GM19328 (cell line): ENCODE data around the gene COA5.
"Not testable (repeated sequence)": the region's sequence is repeated elsewhere in the genome, so short reads cannot be mapped to it uniquely, and the experiment has no call there.

Source experiments
- ATAC-seq: cut with Tn5 transposase; IDR thresholded peaks from one replicate; pipeline ENCODE4 v1.9.1; 2021; ENCODE audit warnings: mild to moderate bottlenecking, moderate library complexity; ENCODE audit not compliant: unreplicated experiment

The COA5 gene

DNA sequence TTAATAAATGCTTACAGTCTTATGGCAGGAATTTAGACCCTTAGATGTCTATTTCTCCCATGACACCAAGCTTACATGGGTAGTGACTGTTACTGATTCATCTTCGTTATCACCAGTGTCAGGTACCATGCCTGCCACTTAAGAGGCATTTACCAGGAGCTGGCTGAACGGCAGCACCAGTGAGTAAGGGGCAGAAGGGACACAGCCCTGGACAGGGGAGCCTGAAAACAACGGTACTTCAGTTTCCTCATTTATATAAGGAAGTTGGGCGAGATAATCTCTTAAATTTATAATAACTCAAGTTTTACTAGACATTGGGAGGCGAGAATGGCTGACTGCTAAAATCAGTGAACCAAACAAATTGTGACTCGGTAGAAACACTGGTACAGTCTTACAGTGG, 1.2 kb downstream of the COA5 start:
- ATAC-seq = no peak

DNA sequence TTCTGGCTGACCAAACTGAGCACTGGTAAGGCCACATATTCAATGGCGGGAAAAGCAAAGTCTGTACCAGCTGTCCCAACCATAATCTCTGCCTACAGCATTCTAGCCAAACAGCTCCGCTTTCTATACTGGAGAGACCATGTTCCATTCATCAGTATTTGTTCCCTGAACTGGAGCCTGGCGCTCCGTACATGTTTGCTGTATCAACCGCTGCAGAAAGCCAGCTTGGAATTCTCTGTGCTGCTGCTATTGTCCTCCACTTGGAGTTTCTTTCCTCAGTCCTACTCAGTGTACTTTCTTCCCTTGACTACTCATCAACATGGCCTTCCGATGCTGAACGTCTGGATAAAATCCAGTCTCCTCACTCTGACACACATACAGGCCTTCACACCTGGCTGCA, 1.9 kb downstream of the COA5 start:
- no peak for ATAC-seq

DNA sequence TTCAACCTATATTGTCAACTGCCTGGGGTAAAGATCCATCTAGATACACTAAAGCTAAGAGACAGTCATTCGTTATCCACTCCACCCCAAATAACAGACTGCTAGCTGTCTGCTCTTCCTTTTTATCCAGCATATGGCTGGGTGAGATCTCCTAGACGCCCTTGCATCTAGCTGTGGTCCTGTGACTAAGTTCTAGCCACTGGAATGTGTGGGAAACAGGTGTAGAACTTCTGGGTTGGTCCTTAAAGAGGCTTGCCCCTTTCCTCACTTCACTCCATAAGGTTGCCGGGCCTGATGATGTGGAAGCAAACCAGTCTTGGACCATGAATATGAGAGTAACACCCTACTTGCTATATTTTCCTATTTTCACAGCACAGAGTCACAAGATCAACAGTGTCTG, 3.2 kb downstream of the COA5 start:
- no peak for ATAC-seq

DNA sequence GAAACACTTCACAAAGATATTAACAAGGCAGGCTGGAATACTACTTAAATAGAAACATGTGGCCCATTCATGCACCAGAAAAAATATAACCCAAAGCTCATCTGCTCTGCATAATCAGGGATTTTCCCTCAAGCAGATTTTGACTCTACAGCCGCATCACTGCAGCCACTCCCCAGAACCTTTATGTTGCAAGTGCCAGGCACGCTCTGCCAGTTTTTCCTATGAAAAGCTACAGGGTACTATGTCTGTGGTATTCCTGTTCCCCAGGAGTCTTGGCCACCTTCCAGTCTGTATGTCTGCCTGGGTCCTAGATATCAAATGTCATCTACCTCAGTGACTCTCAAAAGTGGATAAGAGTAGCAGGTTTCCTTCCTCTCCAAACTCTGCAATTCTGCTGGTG, 3.8 kb downstream of the COA5 start:
- no peak for ATAC-seq

DNA sequence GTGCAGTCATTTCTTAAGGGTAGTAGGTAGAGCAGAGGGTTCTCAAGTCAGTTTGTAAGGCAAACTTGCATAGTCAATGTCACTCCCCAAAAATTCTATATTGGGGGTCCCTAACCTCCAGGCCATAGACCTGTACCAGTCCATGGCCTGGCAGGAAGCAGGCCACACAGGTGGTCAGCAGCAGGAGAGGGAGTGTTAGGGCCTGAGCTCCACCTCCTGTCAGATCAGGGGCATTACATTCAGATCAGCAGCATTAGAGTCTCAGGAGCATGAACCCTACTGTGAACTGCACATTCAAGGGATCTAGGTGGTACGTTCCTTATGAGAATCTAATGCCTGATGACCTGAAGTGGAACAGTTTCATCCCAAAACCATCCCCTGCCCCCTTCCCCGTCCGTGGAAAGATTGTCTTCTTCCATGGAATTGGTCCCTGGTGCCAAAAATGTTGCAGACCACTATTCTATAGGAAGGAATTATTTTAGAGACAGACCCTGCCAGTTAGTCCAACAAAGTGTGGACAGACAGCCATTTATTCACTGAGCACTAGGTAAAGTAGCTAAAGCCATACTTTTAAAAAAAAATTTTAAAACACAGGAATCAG, 6.7 kb downstream of the COA5 start:
- no peak for ATAC-seq

DNA sequence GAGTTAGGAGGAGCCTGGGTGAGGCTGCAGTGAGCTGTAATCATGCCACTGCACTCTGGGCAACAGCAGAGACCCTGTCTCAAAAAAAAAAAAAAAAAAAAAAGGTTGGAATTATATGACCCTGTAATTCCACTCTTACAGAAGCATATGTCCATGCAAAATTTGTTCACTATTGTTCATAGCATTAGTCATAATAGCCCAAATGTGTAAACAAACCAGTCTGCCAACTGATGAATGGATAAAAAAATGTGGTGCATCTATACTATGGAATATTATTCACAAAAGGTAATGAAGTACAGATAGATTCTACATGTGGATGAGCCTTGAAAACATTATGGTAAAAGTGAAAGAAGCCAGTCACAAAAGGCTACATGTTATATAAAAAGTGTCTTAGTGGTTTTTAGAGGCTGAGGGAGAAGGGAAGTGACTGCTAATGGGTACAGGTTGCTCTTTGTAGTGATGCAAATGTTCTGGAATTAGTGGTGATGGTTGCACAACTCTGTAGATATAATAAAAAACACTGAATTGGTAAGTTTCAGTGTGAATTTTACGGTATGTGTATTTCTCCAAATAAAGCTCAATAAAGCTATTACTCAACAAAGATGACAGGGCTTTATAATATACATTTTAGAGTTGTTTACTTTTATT, 9.4 kb downstream of the COA5 start:
- ATAC-seq = no peak

DNA sequence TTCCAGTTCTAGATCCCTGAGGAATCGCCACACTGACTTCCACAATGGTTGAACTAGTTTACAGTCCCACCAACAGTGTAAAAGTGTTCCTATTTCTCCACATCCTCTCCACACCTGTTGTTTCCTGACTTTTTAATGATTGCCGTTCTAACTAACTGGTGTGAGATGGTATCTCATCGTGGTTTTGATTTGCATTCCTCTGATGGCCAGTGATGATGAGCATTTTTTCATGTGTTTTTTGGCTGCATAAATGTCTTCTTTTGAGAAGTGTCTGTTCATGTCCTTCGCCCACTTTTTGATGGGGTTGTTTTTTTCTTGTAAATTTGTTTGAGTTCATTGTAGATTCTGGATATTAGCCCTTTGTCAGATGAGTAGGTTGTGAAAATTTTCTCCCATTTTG, 13.6 kb downstream of the COA5 start:
- not testable (repeated sequence) for ATAC-seq

DNA sequence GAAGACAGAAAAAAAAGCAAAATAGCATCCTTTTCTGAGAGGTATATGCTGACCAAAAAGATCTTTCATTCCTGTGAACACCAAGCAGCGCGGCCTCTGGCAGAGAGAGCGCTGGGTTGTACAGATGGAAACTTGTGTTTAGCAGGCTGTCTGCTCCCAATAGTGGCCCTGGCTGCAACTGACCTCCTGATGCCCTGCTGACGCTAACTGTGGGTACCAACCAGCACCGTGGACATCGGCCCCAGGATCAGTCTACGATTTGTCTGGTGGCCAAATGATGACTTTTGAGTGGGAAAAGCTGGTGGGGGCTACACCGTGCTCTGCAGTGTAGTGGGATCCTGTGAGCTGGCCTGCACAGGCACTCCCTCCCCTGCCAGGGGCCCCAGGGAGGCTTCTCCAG, 15.7 kb downstream of the COA5 start:
- ATAC-seq = no peak

DNA sequence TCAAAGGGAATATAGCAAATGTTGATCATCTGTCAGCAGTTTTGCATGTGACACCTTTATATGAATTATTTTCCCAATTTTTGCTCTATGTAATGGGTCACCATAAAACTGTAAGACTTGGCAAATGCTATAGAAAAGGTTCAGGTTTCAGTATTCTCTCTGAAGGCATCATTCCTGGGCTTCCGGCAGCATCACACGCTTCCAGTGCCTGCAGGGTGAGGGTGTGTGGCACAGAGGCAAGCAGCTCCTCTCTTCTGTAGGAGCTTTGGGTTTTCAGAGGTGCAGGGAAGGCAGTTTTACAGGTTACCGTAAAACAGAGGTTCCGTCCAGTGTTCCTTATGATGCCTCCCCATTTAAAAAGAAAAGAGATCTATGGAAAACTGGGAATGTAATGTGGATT, 18.8 kb downstream of the COA5 start:
- no peak for ATAC-seq

DNA sequence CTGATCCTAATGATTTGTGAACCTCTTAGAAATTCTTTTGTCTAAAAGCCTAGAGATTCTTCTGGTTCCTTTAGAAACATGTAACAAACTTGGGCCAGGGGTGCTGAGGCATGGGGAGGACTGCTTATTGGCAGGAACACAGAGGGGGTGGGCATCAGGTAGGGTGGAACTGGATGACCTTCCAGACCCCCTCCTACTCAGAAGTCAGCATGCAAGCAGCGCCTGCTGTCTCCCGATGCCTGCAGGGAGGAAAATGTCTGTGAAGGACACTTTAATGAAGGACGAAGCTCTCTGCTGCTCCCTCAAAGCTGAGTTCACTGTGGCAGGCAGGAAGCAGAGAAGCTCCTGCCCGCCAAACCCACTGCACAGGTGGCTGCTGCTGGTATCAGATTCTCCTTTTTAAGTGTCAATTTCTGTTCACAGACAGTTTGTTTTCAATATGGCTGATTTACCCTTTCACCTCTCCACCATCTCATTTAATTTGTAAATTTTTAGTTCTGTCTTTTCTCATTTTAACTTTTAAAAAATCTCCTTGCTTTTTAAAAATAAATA, 19.4 kb downstream of the COA5 start:
- no peak for ATAC-seq

DNA sequence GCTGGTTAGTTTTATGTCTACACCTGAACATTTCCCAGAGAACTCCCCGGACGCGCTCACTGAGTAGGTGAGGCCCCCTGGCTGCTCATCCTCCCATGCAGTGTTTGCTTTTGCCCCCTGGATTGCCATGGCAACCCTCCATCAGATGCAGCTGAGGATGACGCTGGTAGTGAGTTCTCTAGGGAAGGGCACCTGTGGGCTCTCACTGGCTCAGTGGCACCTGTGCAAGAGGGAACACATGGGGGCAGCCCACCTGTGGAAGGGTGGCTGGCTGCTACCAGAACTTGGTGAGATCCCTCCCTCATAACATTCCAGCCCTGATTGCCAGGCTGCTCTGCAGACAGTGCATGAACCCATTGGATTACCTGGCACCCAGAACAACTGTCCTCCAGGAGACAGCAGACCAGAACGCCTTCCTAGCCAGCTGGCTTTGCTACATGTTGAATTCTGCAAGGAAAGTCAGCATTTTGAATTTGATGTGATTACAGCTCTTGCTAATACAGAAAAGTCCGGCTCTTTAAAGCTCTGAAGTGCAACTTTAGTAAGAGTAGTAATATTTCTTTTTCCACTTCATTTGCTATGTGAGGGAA, 21.7 kb downstream of the COA5 start:
- ATAC-seq = no peak

DNA sequence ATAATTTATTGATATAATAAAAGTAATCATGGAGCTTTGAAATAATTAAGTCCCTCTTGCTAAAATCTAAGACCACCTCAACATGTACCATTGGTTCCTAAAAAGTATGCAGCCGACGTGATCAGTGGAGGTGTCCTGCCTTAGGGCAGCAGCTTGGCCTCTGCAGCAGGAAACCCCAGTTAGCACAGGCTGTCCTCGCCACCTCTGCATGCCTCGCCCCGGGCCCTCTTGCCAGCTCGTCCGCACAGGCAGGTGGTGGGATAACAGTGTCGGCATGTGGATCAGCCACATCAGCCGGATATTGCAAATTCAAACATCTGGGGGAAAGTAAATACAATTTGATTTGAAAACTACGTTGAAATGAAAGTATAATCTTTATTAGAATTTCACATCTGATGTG, 22.9 kb downstream of the COA5 start:
- no peak for ATAC-seq

DNA sequence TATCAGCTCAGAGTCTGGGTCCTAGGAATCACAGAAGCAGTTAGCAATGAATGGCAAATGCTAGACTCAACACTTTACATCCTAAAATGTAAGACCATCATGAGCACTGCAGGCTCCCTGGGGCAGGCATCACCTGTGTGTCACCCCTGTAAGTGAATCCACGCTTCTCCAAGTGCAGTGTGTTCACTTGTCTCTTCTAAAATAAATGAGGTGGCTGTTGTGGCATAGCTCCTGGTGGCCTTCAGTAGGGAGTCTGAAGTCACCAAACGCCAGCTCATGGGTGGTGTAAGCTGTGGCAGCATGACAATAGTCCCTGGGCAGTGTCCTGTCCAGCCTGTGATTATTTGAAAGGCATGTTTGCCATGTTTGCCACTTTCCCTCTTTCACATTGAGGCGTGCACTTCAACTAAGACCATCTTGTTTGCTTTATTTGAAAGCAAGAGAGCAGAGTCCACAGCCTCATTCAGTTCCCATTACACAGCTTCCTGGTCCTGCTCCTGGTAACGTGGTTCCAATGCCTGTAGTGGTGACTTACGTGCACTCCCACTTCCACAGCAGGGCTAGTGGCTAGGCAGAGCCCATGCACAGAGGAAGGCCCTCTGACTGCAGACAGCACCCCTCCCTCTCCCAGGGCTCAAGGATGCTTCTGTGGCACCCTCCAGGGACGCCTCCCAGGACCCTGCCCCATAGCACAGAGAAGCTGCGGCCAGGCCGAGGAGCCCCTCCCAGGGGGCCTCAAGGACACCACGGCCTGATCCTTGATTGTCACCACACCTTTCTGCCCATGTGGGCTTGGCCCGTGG, 24.3 kb downstream of the COA5 start:
- no peak for ATAC-seq

DNA sequence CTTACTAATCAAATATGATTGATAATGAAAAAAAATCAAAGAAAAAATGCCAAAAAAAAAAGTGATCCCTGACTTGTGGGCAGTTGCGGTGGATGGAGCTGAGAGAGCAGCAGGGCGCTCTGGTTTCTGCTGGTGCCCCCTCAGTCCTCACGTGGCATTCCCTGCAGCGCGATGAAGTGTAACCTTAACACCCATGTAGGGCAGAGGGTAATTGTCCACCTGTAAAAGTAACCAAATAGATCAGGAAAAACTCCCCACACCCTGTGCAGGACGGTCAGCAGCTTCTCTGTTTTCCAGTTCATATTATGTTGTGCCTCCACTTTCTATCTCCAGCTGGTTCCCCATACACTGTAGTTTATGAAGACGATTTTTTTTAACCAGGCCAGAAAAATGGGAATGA, 25.0 kb downstream of the COA5 start:
- no peak for ATAC-seq

DNA sequence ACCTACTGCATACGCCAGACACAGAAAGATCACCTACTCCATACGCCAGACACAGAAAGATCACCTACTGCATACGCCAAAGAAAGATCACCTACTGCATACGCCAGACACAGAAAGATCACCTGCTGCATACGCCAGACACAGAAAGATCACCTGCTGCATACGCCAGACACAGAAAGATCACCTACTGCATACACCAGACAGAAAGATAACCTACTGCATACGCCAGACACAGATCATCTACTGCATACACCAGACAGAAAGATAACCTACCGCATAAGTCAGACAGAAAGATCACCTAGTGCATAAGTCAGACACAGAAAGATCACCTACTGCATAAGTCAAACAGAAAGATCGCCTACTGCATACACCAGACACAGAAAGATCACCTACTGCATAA, 25.8 kb downstream of the COA5 start:
- ATAC-seq = no peak

DNA sequence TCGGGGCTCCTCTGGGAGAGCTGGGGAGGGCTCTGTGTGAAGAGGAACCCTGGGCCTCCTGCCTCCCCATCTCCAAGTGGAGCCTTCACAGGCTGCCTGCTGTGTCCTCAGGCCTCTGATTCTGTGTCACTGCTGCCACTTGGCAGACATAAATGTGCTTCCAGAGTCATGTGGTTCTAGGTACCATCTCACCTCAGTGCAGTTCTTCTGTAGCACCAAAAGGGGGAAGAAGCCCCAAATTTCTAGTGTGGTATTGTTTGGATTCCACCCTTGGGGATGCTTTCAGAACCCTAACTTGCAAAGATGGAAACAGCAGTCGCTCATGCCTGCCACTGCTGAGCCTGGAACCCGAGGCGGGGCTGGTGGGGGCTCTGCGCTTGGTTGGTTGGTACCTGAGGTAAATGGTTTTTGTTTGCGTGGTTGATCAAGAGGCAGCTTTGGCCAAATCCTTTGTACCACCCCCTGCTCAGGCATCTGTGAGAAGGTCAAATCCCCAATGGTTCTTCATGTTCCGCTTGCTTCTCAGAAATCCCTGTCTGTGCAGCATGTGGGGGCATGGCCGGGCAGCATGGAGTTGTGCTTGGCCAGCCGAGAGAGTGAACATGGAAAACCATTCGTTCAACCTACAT, 27.5 kb downstream of the COA5 start:
- ATAC-seq = no peak

DNA sequence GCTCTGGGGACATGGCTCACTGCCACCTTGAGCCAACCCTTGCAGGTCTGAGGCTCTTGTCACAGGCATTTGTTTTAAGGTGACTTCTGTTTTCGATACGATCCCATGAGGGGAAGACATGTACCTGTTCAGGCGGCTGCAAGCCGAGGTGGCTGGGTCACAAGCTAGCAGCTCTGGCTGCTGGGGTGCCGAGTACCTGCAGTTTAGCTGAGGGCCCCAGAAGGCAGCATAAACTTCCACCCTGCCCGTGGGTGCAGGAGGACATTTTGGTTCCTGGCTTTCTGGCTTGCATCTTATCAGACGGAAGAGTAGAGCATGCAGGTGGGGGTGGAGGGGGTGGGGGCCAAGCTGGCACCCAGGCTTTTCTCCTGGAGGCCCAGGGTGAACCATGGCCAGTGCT, 28.4 kb downstream of the COA5 start:
- no peak for ATAC-seq

DNA sequence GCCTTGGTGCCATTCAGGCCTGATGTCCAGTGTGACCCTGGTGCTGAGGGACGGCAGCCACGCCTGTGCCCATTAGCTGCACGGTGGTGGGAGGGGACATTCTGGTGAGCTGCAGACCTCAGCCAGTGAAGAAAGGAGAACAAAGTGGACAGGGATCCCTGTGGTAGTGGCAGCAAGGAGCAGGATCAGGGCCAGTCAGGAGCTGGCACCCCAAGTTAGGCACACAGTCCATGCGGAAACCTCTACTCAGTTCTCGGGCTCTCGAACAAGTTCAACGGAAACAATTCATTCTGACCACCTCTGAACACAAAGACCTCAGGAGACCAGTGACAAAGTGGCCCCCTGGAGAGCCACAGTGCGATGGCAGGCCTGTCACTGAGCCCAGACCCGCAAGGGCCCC, 30.1 kb downstream of the COA5 start:
- ATAC-seq = no peak

DNA sequence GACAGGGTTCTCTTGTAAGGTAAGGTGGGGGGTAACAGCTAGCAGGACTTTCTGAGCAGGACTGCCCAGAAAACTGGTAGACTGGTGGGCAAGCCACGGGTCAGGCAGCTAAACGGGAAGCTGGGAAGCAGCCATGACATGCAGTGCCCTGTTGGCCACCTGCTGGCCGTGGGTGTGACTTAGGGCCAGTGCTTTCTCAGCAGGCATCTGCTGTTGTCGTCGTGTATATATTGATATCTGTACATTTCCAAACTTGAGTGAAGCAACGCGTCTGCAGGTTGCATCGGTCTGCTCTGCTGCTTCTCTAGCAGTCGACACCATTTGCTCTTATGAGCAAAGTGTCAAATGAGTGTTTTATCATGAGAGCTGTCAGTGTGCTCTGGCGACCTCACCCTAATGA, 31.0 kb downstream of the COA5 start:
- no peak for ATAC-seq

DNA sequence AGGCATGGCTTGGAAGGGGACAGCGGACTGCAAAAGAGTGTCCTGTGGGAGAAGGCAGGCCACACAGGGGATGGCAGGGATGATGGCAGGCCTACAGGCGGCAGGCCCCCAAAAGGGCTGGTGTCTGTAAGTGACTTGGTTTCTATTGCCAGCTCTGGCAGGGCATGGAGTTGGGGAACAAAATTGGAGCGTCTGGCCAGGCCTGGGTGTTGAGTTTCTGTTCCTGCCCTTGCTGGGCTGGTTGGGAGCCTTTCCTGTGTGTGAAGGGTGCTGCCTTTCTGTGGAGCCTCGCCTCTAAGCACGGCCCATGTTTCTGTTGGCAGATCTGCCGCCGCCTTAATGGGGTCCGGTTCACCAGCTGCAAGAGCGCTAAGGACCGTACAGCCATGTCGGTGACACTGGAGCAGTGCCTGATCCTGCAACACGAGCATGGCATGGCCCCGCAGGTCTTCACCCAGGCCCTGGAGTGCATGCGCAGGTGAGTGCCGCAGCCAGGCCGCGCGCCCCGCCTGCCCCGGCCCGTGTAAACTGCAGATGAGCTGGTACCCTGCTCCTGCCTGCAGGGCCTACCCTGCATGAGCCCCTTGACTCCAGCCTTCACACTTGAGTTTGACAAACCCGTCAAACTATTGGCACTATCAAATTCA, 31.5 kb downstream of the COA5 start:
- ATAC-seq = no peak

DNA sequence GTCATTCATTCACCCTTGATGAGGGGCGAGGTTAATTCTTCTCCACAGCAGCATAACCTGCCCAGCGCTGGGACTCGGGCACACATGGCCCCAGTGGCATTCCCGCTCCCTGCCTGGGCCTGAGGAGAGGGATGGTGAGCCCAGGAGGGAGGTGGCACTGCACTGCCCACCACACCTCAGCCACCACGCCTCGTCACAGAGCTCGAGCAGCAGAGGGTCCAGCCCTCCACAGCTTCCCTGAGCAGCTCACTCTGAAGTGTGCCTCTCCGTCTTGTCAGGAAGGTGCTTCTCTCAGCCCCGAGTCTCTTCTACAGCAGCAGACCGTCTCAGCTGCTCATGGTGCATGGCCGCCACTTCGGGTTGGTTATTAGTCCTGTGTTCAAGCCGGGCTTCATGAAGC, 34.9 kb downstream of the COA5 start:
- ATAC-seq = no peak
